Hematopoietic multipotent progenitor cell (in vitro differentiated cells): ENCODE results near the gene OR6B1. TPM values are rescaled to one million over a fixed set of nuclear protein-coding genes. Genes with fewer than 3 reads are reported as not detected.
"Not testable (repeated sequence)": the region's sequence is repeated elsewhere in the genome, so short reads cannot be mapped to it uniquely, and the experiment has no call there.

Source experiments
- DNase-seq, 3 donors: peaks; one replicate each; pipeline ENCODE4 v3.0.0-alpha.2; 2011 to 2015; ENCODE audit warnings: low read depth in 2 of 3, low spot score in 2 of 3
- total RNA-seq: library from RNA; depleted of rRNA; stranded (reverse); fragments of >200 nt; gene quantifications from one replicate; pipeline ENCODE4 v1.2.3, GENCODE V29; 2012

Gene OR6B1
- total RNA-seq, 1 donor, result under 0.01 TPM

GRCh38 chr7:144004703-144005102, 4.6 kb downstream of the OR6B1 start:
- DNase-seq, result no peak

GRCh38 chr7:144006029-144006691, 6.0 kb downstream of the OR6B1 start:
- no peak for DNase-seq

- no peak for DNase-seq
These were observed 6.5 kb downstream of the OR6B1 start for GRCh38 chr7:144006692-144007042.

- no peak for DNase-seq
These were observed 9.2 kb downstream of the OR6B1 start for GRCh38 chr7:144009361-144009760.

GRCh38 chr7:144010061-144010460, 9.9 kb downstream of the OR6B1 start:
- DNase-seq, result peak in 1 of 3 donors; percentile 6

- DNase-seq, result not testable (repeated sequence)
These were observed 10.7 kb downstream of the OR6B1 start for GRCh38 chr7:144010821-144011220.

GRCh38 chr7:144011458-144012230, 11.5 kb downstream of the OR6B1 start:
- no peak for DNase-seq

- DNase-seq, result no peak
These were observed 17.9 kb downstream of the OR6B1 start for GRCh38 chr7:144018065-144018464.

GRCh38 chr7:144019457-144019856, 19.3 kb downstream of the OR6B1 start:
- DNase-seq, result peak in 1 of 3 donors; percentile 16

GRCh38 chr7:144020340-144020739, 20.2 kb downstream of the OR6B1 start:
- no peak for DNase-seq

GRCh38 chr7:144022169-144022568, 22.0 kb downstream of the OR6B1 start:
- no peak for DNase-seq

GRCh38 chr7:144023171-144023827, 23.2 kb downstream of the OR6B1 start:
- DNase-seq, result no peak

- DNase-seq, result no peak
These were observed 24.1 kb downstream of the OR6B1 start for GRCh38 chr7:144024213-144024612.

- no peak for DNase-seq
These were observed 26.2 kb downstream of the OR6B1 start for GRCh38 chr7:144026203-144026883.

GRCh38 chr7:144027070-144027469, 26.9 kb downstream of the OR6B1 start:
- DNase-seq, result peak in 2 of 3 donors; percentile 10 to 66

- DNase-seq, result no peak
These were observed 27.9 kb downstream of the OR6B1 start for GRCh38 chr7:144027974-144028373.

GRCh38 chr7:144028547-144028946, 28.4 kb downstream of the OR6B1 start:
- DNase-seq, result no peak

GRCh38 chr7:144032516-144032915, 32.4 kb downstream of the OR6B1 start:
- DNase-seq, result no peak

- no peak for DNase-seq
These were observed 33.0 kb downstream of the OR6B1 start for GRCh38 chr7:144032985-144033709.

- DNase-seq, result no peak
These were observed 35.3 kb downstream of the OR6B1 start for GRCh38 chr7:144035385-144035784.
